ENCODE results near the gene RNF214. TPM values are rescaled to one million over a fixed set of nuclear protein-coding genes. Genes with fewer than 3 reads are reported as not detected.
A peak's percentile ranks its signal among the peaks of the same experiment; 100 is the strongest.

RNF214 gene
- total and polyA plus RNA-seq, 2 of the 13 experiments (the other 11 are each of a cell fraction or from before 2014, with no cell fraction given): 10.7 to 12.6 TPM

GRCh38 chr11:117189191-117189940 lies 43.1 kb upstream of the RNF214 start:
- POLR2A ChIA-PET: no interaction called here
- Histone ChIP-seq H3K4me2 (ENCODE audit: low read depth, low read length) (no peak overlapping the region), H4K20me1 (ENCODE audit: insufficient read depth, low read length) (no peaks in the 10 kb centered on the region), H3K27me3 (ENCODE audit: control insufficient read depth in 1 of 2, insufficient read depth in 2 of 2, low read length in 2 of 2) (no peaks in the 10 kb centered on the region), H3K79me2 (ENCODE audit: insufficient read depth, low read length) (no peaks in the 10 kb centered on the region), H3K9me3 (ENCODE audit: low read length) (no peaks in the 10 kb centered on the region), H3K9ac (ENCODE audit: insufficient read depth, low read depth, low read length) (no peak overlapping the region), H2AFZ (ENCODE audit: low read length) (no peak overlapping the region), H3K4me1 (ENCODE audit: insufficient read depth, low read length) (peaks cover 15% of the 10 kb centered on the region), H3K4me3 (replicated peaks in 1 of 3; ENCODE audit: insufficient read depth in 1 of 3, low read depth in 2 of 3, low read length in 3 of 3) (no peak overlapping the region), H3K27ac (ENCODE audit: extremely low read length, insufficient read depth, low read length) (no peak overlapping the region), H3K36me3 (replicated peaks in 1 of 2; ENCODE audit: control insufficient read depth in 1 of 2, insufficient read depth in 2 of 2, low read length in 2 of 2) (peaks cover 8 to 18% of the 10 kb centered on the region in 2 experiments; a peak in 4 of 5 replicates)
- DNase-seq (ENCODE audit: low spot score) (no peak), ATAC-seq (no peak), FAIRE-seq (no peak)
- CTCF ChIA-PET (ENCODE audit: low intra/inter-chr PET ratio, low total read pairs): no interaction called here
- in situ Hi-C loops (cut with HindIII; ENCODE audit: extremely low pct_ligation_motif_present, low pct_unique_long_range_greater_than_20kb) (no loop called here), intact Hi-C loops (cut with micrococcal nuclease; ENCODE audit: unreplicated experiment) (no loop called here)
- WGBS (ENCODE audit: low lambda C conversion rate): 99% methylated on average over 10 of the region's 22 CpGs
- no TSS peak for BruUV-seq (replicated peaks)
- TF ChIP-seq ZNF629 (CRISPR knock-in tag; conservative IDR thresholded peaks at IDR 0.05): peak; percentile 71
- TF ChIP-seq ZNF556 (CRISPR knock-in tag; IDR thresholded peaks at IDR 0.05; ENCODE audit: borderline replicate concordance): no peak

GRCh38 chr11:117189941-117190544 lies 42.4 kb upstream of the RNF214 start:
- Histone ChIP-seq H3K4me3 (replicated peaks in 1 of 3; ENCODE audit: insufficient read depth in 1 of 3, low read depth in 2 of 3, low read length in 3 of 3) (no peak overlapping the region), H3K27ac (ENCODE audit: extremely low read length, insufficient read depth, low read length) (no peak overlapping the region), H3K4me2 (ENCODE audit: low read depth, low read length) (no peak overlapping the region), H3K36me3 (replicated peaks in 1 of 2; ENCODE audit: control insufficient read depth in 1 of 2, insufficient read depth in 2 of 2, low read length in 2 of 2) (peaks cover 8 to 18% of the 10 kb centered on the region in 2 experiments; a peak in 4 of 5 replicates), H3K4me1 (ENCODE audit: insufficient read depth, low read length) (peaks cover 9% of the 10 kb centered on the region), H3K79me2 (ENCODE audit: insufficient read depth, low read length) (no peaks in the 10 kb centered on the region), H3K9ac (ENCODE audit: insufficient read depth, low read depth, low read length) (no peak overlapping the region), H4K20me1 (ENCODE audit: insufficient read depth, low read length) (no peaks in the 10 kb centered on the region), H3K9me3 (ENCODE audit: low read length) (no peaks in the 10 kb centered on the region), H2AFZ (ENCODE audit: low read length) (no peak overlapping the region), H3K27me3 (ENCODE audit: control insufficient read depth in 1 of 2, insufficient read depth in 2 of 2, low read length in 2 of 2) (no peaks in the 10 kb centered on the region)
- ATAC-seq: no peak
- intact Hi-C loops (cut with micrococcal nuclease; ENCODE audit: unreplicated experiment): no loop called here
- no peak for DNase-seq (ENCODE audit: low spot score)
- POLR2A ChIA-PET: no interaction called here
- WGBS (ENCODE audit: low lambda C conversion rate): 97% methylated on average over 1 of the region's 8 CpGs
- no TSS peak for BruUV-seq (replicated peaks)
- TF ChIP-seq ZNF891 (CRISPR knock-in tag; IDR thresholded peaks at IDR 0.05) (no peak), ZNF547 (CRISPR knock-in tag; IDR thresholded peaks at IDR 0.05) (no peak), KDM4B (CRISPR knock-in tag; IDR thresholded peaks at IDR 0.05) (no peak), SP140L (CRISPR knock-in tag; IDR thresholded peaks at IDR 0.05; ENCODE audit: borderline replicate concordance) (no peak), NR2C2 (CRISPR knock-in tag; IDR thresholded peaks at IDR 0.05; ENCODE audit: borderline replicate concordance) (no peak)
- CTCF ChIA-PET (ENCODE audit: low intra/inter-chr PET ratio, low total read pairs): no interaction called here
- in situ Hi-C loops (cut with HindIII; ENCODE audit: extremely low pct_ligation_motif_present, low pct_unique_long_range_greater_than_20kb): no loop called here
- no peak for FAIRE-seq

Measured in HepG2 (cell line).